CD4-positive, alpha-beta T cell treated with Interleukin-10 for 1 hour (primary cell): ENCODE measurements around the gene TMC2.
"Not testable (repeated sequence)": the region's sequence is repeated elsewhere in the genome, so short reads cannot be mapped to it uniquely, and the experiment has no call there.

ENCODE experiments used
- DNase-seq: peaks from one replicate; pipeline ENCODE4 v3.0.0-alpha.2; 2020

The TMC2 gene

DNA sequence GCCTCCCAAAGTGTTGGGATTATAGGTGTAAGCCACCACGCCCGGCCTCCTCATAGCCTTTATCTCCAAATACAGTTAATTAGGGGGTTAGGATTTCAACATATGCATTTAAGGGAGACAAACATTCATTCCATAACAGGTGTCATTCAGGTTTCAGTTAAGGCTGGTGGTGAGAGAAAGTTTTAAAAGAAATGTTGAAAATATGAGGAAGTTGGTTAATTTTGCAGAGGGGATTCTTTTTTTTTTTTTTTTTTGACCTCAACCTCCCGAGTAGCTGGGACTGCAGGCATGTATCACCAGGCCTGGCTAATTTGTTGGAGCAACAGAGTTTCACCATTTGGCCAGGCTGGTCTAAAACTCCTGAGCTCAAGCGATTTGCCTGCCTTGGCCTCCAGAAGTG is 143.7 kb downstream of the TMC2 start:
- DNase-seq: no peak

DNA sequence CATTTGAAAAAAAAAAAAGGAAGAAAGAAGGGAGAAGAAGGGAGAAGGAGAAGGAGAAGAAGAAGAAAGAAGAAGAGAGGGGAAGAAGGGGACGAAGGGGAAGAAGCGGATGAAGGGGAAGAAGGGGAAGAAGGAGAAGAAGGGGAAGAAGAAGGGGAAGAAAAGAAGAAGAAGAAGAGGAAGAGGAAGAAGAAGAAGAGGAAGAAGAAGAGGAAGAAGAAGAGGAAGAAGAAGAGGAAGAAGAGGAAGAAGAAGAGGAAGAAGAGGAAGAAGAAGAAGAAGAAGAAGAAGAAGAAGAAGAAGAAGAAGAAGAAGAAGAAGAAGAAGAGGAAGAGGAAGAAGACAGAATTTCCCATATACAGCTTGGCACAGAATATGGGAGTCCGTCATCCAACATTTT is 145.7 kb downstream of the TMC2 start:
- DNase-seq: not testable (repeated sequence)

DNA sequence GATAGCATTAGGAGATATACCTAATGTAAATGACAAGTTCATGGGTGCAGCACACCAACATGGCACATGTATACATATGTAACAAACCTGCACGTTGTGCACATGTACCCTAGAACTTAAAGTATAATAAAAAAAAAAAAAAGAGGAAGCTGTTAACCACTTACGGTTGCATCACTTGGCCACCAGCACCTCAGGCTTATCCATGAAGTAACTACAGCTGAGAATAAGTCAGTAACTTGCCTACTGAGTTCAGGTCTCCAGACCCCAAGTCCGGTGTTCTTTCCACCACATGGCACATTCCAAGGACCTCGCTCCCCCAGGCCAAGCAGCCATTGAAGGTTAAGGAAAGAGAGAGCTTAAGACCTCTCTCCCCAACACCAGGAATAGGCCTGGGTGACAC is 148.4 kb downstream of the TMC2 start:
- not testable (repeated sequence) for DNase-seq

DNA sequence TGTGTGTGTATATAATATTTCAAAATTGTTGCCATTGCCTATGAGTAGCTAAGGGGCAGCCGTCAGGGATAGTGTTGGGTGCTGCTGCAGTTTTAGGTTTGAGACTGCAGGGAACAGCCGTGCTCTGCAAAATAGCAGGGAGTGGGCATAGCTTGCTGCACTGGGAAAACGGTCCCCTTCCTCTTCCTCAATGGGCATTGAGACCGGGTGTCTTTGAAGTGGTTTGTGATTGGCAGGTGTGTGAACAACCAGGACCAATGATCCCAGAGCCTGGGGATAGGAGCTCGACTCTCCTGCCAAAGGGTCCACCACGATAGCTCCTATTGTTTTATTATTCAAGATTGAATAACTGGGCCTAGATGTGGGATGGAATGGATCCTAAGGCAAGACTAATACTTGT is 151.1 kb downstream of the TMC2 start:
- DNase-seq: no peak

DNA sequence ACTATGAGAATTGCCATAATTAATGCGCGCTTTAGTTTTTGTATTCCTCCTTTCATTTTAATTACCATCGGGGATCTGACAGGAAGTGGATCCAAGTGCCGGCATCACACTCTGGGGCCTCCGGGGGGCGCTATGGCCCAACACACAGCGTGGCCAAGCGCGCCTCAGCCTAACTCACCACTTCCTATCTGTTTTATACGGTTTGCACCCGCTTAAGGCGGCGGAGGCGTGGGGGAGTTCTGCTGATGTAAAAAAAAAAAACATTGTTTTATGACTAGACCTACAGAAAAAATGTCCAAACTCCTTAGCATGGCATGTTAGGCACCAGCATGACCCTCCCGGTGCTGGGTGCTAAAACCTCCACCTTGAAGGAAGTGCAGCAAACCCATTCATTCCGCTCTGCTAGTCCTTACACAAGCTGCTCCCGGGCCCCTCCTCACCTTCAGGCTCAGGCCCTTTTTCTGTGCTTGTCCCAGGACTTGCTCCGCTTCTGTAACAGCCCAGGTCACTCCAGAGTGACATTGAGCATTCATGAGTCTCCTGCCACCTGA is 151.7 kb downstream of the TMC2 start:
- DNase-seq: peak; percentile 83

DNA sequence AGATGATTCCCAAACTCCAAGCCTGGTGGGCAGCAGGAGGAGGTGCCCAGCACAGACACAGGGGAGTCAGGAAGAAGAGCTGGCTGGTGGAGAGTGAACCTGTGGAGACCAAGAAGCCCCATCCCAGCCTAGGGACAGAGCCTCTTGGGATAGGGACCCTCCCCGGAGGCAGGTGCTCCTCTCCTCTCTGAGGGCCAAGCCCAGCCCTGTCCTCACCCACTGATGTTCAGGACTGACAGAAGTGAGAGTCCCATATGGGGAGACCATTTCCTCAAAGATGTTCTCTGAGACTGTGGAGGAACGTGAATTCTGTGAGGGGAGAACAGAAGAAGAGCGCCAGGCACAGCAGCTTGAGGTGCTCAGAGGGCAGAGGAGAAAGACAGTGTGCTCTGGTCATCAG is 153.8 kb downstream of the TMC2 start:
- no peak for DNase-seq

DNA sequence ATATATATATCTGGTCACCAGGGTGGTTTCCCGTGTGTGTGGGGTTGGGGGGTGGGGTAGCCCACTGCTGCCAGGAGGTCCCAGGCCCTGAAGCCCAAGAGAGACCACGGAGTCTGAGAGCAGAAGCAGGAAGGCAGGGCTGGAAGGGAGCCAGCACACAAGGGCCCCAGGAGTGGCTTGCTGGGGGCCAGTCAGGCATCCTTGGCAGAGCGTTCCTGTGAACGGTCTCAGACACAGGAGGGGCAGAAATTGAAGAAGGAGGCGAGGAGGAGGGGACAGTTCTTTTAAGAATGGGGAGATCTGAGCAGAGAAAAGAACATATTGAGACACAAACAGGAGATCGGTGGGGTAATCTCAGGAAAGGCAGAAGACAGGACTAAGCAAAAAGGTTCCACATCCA is 154.3 kb downstream of the TMC2 start:
- DNase-seq: no peak

DNA sequence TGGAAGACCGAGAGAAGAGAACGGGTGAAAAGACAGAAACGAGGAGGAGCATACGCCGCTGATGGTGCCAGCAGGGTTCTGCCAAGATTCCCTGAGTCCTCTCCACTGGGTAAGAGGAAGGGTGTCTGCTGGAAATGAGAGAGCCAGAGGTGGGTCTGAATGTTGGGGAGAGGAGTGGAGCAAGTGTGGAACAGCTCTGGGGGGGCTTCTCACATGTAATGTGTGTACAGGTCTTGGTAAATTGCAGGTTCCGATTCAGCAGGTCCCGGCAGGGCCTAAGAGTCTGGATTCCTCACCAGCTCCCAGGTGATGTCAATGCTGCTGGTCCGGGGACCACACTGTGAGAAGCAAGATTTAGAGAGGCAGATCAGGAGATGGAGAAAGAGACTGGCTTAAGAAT is 154.8 kb downstream of the TMC2 start:
- DNase-seq: no peak
